ENCODE measurements around the gene PARPBP.
"Not testable (repeated sequence)": the region's sequence is repeated elsewhere in the genome, so short reads cannot be mapped to it uniquely, and the experiment has no call there.

PARPBP gene, protein sequence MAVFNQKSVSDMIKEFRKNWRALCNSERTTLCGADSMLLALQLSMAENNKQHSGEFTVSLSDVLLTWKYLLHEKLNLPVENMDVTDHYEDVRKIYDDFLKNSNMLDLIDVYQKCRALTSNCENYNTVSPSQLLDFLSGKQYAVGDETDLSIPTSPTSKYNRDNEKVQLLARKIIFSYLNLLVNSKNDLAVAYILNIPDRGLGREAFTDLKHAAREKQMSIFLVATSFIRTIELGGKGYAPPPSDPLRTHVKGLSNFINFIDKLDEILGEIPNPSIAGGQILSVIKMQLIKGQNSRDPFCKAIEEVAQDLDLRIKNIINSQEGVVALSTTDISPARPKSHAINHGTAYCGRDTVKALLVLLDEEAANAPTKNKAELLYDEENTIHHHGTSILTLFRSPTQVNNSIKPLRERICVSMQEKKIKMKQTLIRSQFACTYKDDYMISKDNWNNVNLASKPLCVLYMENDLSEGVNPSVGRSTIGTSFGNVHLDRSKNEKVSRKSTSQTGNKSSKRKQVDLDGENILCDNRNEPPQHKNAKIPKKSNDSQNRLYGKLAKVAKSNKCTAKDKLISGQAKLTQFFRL

DNA sequence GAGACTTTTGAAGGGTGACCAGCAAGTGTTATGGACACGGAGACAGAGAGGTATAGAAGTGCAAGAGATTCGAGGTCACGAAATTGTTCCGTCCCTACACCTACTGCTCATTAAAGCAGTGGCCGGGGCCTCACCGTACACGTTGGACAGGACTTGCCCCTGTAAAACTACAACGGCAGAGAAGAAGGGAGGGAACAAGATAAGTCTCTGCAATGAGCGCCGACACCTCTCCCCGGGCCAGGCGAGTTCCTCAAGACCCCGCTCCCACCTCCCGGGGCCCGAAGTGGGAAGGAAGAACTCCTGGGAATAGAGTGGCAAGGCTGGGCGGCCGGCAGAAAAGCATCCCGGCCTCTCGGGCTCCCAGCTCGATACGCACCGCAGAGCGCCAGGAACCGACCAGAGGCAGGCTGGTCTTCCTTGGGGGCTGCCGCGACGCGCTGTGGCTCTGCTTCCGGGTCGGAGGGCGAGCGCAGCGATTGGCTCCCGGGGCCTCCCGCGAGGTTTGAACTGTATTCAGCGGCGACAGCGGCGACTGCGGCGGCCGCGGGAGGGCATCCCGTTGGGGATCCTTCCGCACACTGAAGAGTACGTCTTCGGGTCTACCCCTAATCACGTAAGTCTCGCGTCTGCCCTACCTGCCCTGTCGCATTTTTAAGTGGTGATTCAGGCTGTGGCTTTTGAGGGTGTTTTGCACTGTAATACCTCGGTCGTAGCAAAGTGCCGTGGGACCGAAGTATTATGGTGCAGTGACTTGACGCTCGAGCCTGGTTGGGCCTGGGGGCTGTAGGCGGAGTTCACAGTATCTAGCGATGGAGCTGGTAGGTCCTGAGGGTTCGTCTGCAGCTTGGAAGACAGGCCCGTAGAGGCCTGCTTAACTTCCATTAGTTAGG is at the start of gene PARPBP, which contains the start of gene NUP37:
Gene PARPBP, plus strand, starts transcription at position 510 of the 890 bp plus-strand sequence. CDS start 3,706 bp downstream, outside the sequence.
Gene NUP37, minus strand, starts transcription at position 441 of the 890 bp plus-strand sequence. CDS start 1,596 bp downstream, outside the sequence.
- TF ChIP-seq ZFX (IDR thresholded peaks at IDR 0.05; ENCODE audit: borderline replicate concordance) = no peak
- TF ChIP-seq, protein P1, sequence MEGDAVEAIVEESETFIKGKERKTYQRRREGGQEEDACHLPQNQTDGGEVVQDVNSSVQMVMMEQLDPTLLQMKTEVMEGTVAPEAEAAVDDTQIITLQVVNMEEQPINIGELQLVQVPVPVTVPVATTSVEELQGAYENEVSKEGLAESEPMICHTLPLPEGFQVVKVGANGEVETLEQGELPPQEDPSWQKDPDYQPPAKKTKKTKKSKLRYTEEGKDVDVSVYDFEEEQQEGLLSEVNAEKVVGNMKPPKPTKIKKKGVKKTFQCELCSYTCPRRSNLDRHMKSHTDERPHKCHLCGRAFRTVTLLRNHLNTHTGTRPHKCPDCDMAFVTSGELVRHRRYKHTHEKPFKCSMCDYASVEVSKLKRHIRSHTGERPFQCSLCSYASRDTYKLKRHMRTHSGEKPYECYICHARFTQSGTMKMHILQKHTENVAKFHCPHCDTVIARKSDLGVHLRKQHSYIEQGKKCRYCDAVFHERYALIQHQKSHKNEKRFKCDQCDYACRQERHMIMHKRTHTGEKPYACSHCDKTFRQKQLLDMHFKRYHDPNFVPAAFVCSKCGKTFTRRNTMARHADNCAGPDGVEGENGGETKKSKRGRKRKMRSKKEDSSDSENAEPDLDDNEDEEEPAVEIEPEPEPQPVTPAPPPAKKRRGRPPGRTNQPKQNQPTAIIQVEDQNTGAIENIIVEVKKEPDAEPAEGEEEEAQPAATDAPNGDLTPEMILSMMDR (IDR thresholded peaks at IDR 0.05) = peak; percentile 31
- H3K27ac ChIP-seq = peak within 1 kb of the TSS; percentile 80

DNA sequence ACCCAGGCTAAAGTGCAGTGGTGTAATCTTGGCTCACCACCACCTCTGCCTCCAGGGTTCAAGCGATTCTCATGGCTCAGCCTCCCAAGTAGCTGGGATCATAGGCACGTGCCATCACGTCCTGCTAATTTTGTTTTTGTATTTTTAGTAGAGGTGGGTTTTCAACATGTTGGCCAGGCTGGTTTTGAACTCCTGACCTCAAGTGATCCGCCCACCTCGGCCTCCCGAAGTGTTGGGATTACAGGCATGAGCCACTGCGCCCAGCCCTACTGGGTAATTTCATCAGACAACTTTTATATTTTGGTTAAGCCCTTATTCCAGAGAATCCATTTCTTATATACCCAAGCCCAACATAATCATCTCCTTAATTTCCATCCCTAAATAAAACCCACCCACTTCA is 47.9 kb upstream of the PARPBP start:
- H3K27ac ChIP-seq = not testable (repeated sequence)

DNA sequence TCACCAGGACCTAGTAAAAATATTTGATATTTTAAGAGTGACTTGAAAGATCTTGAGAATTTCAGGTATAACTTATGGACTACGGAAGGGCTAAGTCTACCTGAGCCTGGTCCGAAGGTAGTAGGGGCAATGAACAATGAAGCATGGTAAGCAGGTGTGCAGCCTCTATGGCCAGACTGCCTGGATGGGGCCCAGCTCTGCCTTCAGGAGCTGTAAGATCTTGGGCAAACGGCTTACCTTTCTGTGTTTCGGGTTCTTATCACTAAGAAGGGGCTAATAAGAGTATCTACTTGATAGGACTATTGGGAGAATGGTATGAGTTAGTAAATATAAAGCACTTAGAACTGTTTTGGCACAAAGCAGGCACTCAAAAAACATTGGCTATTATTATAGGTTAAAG is 39.1 kb upstream of the PARPBP start:
- H3K27ac ChIP-seq = no peak overlapping the region
- TF ChIP-seq, protein P1 (IDR thresholded peaks at IDR 0.05) = no peak
- no peak for TF ChIP-seq ZFX (IDR thresholded peaks at IDR 0.05; ENCODE audit: borderline replicate concordance)

DNA sequence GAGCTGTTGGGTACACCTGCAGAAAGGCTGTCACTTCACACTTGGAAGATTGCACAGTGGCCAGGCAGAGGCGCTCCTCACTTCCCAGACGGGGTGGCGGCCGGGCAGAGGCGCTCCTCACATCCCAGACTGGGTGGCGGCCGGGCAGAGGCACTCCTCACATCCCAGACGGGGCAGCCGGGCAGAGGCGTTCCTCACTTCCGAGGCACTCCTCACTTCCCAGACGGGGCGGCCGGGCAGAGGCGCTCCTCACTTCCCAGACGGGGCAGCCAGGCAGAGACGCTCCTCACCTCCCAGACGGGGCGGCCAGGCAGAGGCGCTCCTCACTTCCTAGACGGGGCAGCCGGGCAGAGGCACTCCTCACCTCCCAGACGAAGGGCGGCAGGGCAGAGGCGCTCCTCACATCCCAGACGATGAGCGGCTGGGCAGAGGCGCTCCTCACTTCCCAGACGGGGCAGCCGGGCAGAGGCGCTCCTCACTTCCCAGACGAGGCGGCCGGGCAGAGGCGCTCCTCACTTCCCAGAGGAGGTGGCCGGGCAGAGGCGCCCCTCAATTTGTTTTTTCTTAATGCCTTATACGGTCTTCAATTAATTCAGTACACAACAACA is 30.7 kb upstream of the PARPBP start:
- not testable (repeated sequence) for H3K27ac ChIP-seq

DNA sequence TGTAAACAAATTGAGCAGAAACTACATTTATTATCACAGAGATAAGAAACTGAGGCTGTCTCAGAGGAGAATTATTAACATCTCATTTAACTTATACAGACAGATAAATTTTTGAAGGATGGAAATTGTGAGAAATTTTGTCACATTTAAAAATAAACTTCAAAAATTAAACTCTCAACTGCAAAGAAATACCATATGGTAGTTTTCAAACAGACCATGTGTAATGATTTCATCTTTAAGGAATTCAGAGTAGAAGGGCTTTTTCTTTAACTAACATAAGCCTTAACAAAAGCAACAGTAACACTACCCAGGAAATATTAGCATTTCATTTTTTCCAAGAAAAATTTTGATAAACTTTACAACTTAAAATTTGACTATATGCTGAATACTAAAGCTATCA is 26.7 kb upstream of the PARPBP start:
- TF ChIP-seq, protein P1 (IDR thresholded peaks at IDR 0.05) = no peak
- no peak for TF ChIP-seq ZFX (IDR thresholded peaks at IDR 0.05; ENCODE audit: borderline replicate concordance)

DNA sequence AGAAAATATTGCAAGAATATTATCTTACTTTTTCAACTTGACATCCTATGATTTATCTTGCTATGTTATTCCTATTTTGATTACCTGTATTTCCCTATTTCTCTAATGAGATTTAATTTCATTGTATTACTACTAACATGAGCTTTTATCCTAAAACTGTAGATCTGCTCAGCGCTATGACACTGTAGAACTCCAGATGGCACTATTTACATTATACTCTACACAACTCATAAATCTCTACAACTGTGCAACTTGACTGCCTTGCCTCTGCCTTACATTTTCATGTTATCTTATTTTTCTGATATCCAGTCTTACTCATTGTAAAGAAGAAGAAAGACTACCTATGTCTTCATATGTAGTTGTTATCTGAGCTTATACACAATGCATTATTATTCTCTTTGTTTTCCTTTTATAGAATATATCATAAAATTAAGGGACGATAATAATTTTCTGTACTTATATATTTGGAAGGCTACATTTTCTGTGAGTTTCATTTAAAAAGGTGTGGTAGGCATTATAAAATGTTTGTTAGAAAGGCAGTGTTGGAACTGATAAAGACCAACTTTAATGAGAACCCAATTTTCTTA is 24.2 kb upstream of the PARPBP start:
- H3K27ac ChIP-seq = no peak overlapping the region
- no peak for TF ChIP-seq ZFX (IDR thresholded peaks at IDR 0.05; ENCODE audit: borderline replicate concordance)
- TF ChIP-seq, protein P1 (IDR thresholded peaks at IDR 0.05) = peak; percentile 83

More for the DNA sequence above, 26.7 kb upstream of the PARPBP start:
- no peak overlapping the region for H3K27ac ChIP-seq

DNA sequence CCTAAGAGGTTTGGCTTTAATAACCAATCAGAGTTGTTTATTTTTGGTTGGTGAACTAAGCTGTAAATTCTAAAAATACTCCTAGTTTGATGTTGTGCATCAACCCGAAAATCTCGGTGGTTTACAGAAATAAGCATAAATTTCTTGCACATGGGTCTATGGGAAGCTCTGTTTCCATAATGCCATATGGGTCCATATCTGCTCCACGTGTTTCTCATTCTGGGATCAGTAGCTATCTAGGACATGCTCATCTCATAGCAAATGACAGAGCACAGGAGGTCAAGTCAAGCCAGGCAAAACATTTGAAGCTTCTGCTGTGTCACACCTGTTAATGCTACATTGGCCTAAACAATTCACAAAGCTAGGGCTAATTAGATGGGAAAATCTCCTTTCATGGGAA is 23.1 kb upstream of the PARPBP start:
- H3K27ac ChIP-seq = no peak overlapping the region

More for the DNA sequence above, 23.1 kb upstream of the PARPBP start:
- TF ChIP-seq, protein P1 (IDR thresholded peaks at IDR 0.05) = no peak
- TF ChIP-seq ZFX (IDR thresholded peaks at IDR 0.05; ENCODE audit: borderline replicate concordance) = no peak

Measured in 22Rv1 (cell line).